Measurements from ENCODE around the gene PROK2.

The PROK2 gene

DNA sequence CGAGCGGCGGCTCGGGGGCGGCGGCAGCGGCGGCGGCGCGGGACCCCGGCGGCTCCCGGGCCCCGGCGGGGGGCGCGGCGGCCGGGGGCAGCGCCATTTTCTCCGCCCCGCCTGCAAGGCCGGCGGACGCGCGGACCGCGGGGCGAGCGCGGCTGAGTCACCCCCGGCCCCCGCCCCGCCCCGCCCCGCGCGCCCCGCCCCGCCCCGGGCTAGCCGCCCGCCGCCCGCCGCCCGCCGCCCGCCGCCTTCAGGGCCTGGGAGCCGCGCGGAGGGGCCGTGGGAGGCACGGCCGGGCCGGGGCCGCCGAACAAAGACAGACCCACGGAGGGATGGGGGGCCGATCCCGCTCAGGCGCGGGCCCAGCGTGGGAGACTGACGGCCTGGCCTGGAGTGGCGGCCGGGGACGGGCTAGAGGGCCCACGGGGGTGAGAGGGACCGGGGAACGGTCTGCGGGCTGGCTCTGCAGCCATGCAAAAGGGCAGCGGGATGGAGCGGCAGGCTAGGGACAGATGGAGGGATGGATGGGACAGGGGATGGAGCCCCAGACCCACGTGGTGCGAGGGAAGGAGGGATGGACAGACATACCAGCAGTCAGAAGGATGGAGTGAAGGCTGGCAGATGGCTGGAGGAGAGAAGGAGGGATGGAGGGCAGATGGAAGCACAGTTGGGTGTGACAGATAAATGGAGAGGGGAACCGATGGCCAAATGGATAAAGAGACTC, 59.5 kb downstream of the PROK2 start, which contains the start of gene EIF4E3:
EIF4E3 (minus strand) TSS at position 132 of the 721 bp plus-strand sequence; CDS start at position 97, 35 bp downstream.
- Histone ChIP-seq H3K4me3 (replicated peaks; ENCODE audit: low read depth, low read length) (peak within 1 kb of the TSS; percentile 57), H3K36me3 (ENCODE audit: control insufficient read depth, insufficient read depth, low read length) (no peaks in the 10 kb centered on the region), H3K27me3 (replicated peaks; ENCODE audit: control insufficient read depth, insufficient read depth, low read length) (no peaks in the 10 kb centered on the region; the same call in 1 of the 2 replicates)
- no peak for TF ChIP-seq CTCF (IDR thresholded peaks at IDR 0.05; ENCODE audit: insufficient read depth, low read length, poor library complexity, severe bottlenecking)
- no peak for DNase-seq (ENCODE audit: extremely low read depth, insufficient read length)

GRCh38 chr3:71724584-71725270, 60.2 kb downstream of the PROK2 start:
- peak overlapping the region; percentile 57 for H3K4me3 ChIP-seq (replicated peaks; ENCODE audit: low read depth, low read length)

GRCh38 chr3:71724171-71724453, 60.8 kb downstream of the PROK2 start:
- no peaks in the 10 kb centered on the region; the same call in 1 of the 2 replicates for H3K27me3 ChIP-seq (replicated peaks; ENCODE audit: control insufficient read depth, insufficient read depth, low read length)
- no peak for TF ChIP-seq CTCF (IDR thresholded peaks at IDR 0.05; ENCODE audit: insufficient read depth, low read length, poor library complexity, severe bottlenecking)
- no peaks in the 10 kb centered on the region for H3K36me3 ChIP-seq (ENCODE audit: control insufficient read depth, insufficient read depth, low read length)
- H3K4me3 ChIP-seq (replicated peaks; ENCODE audit: low read depth, low read length), result peak overlapping the region; percentile 57
- no peak for DNase-seq (ENCODE audit: extremely low read depth, insufficient read length)

More at GRCh38 chr3:71724584-71725270, 60.2 kb downstream of the PROK2 start:
- Histone ChIP-seq H3K36me3 (ENCODE audit: control insufficient read depth, insufficient read depth, low read length) (no peaks in the 10 kb centered on the region), H3K27me3 (replicated peaks; ENCODE audit: control insufficient read depth, insufficient read depth, low read length) (no peaks in the 10 kb centered on the region; the same call in 1 of the 2 replicates)
- DNase-seq (ENCODE audit: extremely low read depth, insufficient read length), result peak; percentile 29
- TF ChIP-seq CTCF (IDR thresholded peaks at IDR 0.05; ENCODE audit: insufficient read depth, low read length, poor library complexity, severe bottlenecking), result no peak

DNA sequence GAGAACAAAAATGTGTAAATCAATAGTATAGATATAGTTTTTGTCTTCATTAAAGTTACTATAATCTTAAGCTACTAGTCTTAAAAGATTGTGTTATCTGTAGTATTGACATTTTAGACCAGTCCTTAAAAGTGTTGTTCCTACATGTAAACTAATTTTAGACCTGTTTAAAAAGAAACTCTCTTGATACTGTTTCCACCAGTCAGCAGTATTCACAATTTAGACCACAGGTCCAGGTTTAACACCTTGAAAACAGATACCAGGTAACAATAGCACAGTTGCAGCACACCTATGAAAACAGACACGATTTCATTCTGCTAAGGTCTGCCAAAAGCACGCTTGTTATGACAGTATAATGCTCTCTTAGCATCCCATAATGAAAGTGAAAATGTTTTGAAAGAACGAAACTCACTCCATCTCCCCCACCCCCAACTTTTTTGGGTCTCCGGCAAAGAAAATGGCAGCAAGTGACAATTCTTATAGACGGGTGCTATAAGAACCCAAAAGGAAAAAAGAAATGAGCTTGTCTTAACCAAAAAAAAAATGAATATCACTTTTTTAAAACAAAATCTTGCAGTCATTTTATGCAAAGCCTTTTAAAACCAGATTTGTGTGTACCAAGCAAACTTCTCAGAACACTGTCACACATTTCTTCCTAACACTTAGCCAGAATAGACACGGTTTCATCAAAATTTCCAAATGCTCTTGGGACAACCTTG, 61.3 kb downstream of the PROK2 start:
- H3K4me3 ChIP-seq (replicated peaks; ENCODE audit: low read depth, low read length), result no peak overlapping the region
- TF ChIP-seq CTCF (IDR thresholded peaks at IDR 0.05; ENCODE audit: insufficient read depth, low read length, poor library complexity, severe bottlenecking), result no peak
- DNase-seq (ENCODE audit: extremely low read depth, insufficient read length), result no peak
- H3K27me3 ChIP-seq (replicated peaks; ENCODE audit: control insufficient read depth, insufficient read depth, low read length), result no peaks in the 10 kb centered on the region; the same call in 1 of the 2 replicates
- no peaks in the 10 kb centered on the region for H3K36me3 ChIP-seq (ENCODE audit: control insufficient read depth, insufficient read depth, low read length)

DNA sequence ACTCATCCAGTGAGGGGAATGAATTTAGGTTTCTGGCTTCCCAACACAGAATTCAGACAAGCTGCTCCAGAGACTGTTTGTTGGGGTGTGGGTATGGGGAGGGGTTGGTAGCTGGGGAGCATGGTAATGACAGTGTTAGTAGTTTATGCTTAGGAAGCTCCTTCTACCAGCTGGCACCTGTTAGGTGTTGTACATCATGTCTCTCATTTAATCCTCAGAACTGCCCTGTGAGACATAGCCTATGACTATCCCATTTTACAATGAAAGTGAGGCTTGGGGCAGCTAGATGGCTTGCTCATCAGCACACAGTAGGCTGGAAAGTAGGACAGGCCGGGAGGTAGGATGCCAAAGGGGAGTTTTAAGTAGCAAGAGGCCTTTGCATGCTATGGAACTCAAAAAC, 62.3 kb downstream of the PROK2 start:
- Histone ChIP-seq H3K36me3 (ENCODE audit: control insufficient read depth, insufficient read depth, low read length) (no peaks in the 10 kb centered on the region), H3K27me3 (replicated peaks; ENCODE audit: control insufficient read depth, insufficient read depth, low read length) (no peaks in the 10 kb centered on the region; the same call in 1 of the 2 replicates), H3K4me3 (replicated peaks; ENCODE audit: low read depth, low read length) (no peak overlapping the region)
- no peak for TF ChIP-seq CTCF (IDR thresholded peaks at IDR 0.05; ENCODE audit: insufficient read depth, low read length, poor library complexity, severe bottlenecking)
- no peak for DNase-seq (ENCODE audit: extremely low read depth, insufficient read length)

All from GM06990 (cell line).